Subcutaneous abdominal adipose tissue (tissue), 5 donors: ENCODE data around the gene ACAT2.
"Not testable (repeated sequence)": the region's sequence is repeated elsewhere in the genome, so short reads cannot be mapped to it uniquely, and the experiment has no call there.

Experiments
- H3K27ac ChIP-seq: one replicate; pipeline ENCODE4 v1.7.0; 2013; ENCODE audit warnings: low read depth, mild to moderate bottlenecking, inconsistent platforms, low read length, moderate library complexity
- H3K27me3 ChIP-seq, 5 donors: one replicate each; pipeline ENCODE4 v1.7.0; 2013; ENCODE audit warnings: low read length in 5 of 5, inconsistent platforms in 1 of 5; ENCODE audit not compliant: control insufficient read depth in 5 of 5, insufficient read depth in 4 of 5
- H3K36me3 ChIP-seq, 5 donors: one replicate each; pipeline ENCODE4 v1.7.0; 2013; ENCODE audit warnings: low read length in 5 of 5; ENCODE audit not compliant: control insufficient read depth in 5 of 5, insufficient read depth in 5 of 5
- H3K4me1 ChIP-seq, 5 donors: one replicate each; pipeline ENCODE4 v1.7.0; 2013; ENCODE audit warnings: low read length in 5 of 5, mild to moderate bottlenecking in 3 of 5, moderate library complexity in 1 of 5; ENCODE audit not compliant: control insufficient read depth in 5 of 5, insufficient read depth in 5 of 5
- H3K4me3 ChIP-seq, 5 donors: one replicate each; pipeline ENCODE4 v1.7.0; 2013; ENCODE audit warnings: low read length in 5 of 5, low read depth in 1 of 5
- H3K9ac ChIP-seq, 5 donors: one replicate each; pipeline ENCODE4 v1.7.0; 2013; ENCODE audit warnings: low read length in 5 of 5, mild to moderate bottlenecking in 4 of 5, moderate library complexity in 3 of 5
- H3K9me3 ChIP-seq, 5 donors: one replicate each; pipeline ENCODE4 v1.7.0; 2013; ENCODE audit warnings: low read length in 5 of 5; ENCODE audit not compliant: control insufficient read depth in 5 of 5
- donor health status: healthy.
- donor health status: healthy.
- donor health status: healthy.
- donor health status: healthy.
- donor health status: healthy.

ACAT2 gene

DNA sequence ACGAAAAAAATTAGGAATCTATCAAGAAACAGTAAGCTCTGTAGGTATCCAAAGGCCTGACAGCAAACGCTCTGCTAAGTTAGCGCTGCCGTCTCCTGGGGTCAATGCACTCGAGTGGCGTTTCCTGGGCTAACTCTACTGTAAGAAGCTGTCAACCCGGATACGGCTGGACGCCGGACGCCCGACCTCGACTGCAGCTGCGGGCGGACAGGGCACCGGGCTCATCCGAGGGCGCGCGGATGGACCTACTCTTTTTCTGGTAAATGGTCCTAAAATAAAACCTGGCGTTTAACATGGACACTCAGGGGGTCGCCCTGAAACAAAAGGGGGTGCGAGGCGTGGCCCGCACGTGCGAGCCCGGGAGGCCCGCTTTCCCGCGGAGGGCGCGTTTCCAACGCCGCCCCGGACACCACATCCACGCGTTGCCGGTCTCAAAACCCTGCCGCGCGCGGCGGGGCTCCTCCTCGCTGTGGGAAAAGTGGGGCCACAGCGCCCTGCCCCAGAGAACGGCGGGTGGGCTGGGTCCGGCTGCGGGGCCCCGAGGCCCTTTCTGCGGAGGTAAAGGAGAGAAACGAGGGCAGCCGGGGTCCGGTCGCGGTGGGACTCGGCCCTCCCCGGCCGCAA is 27.0 kb downstream of the ACAT2 start:
- Histone ChIP-seq H3K4me1 (peaks cover 7 to 41% (median 35%) of the 10 kb centered on the region in 5 donors), H3K36me3 (peaks cover 22 to 46% (median 28%) of the 10 kb centered on the region in 5 donors), H3K4me3 (peak overlapping the region; percentile 79 to 97 (median 93)), H3K9ac (peak overlapping the region; percentile 93 to 99 (median 97)), H3K27me3 (no peaks in the 10 kb centered on the region), H3K9me3 (no peaks in the 10 kb centered on the region), H3K27ac (peak overlapping the region; percentile 100)

DNA sequence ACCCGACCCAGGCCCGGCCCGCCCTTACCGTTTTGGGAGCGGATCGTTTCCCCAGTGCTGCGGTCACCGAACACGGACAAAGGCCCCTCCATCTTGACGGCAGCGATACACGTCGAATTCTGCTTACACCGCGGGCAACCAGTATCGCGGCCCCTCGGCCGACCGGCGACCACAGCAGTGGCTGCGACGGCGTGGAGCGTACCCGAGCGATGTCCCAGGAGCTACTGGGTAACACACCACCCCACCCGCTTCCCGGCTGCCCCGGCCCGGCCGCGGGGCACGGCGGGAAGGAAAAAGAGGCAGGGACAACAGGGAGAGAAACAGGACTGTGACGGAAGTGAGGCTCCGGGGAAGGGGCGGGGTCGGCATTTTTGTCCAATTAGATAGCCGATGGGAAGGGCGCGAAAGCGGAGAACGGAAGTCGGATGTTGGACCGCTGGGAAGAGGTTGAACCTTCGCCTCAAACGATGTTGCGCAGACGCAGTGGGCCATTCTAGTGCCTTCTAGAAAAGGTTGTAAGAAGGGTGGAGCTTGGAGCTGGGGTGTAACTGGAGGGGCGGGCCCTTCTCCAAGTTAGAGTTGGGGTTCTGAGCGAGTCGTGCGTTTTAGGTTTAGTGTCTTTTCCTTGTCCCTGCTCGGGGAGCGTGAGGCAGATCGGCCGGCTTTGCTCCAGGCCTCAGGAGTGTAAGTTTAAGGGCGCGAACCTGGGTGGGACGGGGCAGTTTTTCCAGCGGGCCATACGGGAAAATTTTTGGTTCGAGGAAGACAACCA is 27.7 kb downstream of the ACAT2 start, which contains the start of gene TCP1:
Gene TCP1, minus strand, starts transcription at position 226 of the 772 bp plus-strand sequence. Its CDS starts 134 bp downstream, at position 92.
- H3K9ac ChIP-seq: peak within 1 kb of the TSS; percentile 96 to 99 (median 97)
- no peaks in the 10 kb centered on the region for H3K9me3 ChIP-seq
- H3K27me3 ChIP-seq: no peaks in the 10 kb centered on the region
- peaks cover 21 to 44% (median 29%) of the 10 kb centered on the region in 5 donors for H3K36me3 ChIP-seq
- H3K4me1 ChIP-seq: peaks cover 7 to 41% (median 35%) of the 10 kb centered on the region in 5 donors
- H3K4me3 ChIP-seq: peak within 1 kb of the TSS; percentile 86 to 99 (median 94)
- H3K27ac ChIP-seq: peak within 1 kb of the TSS; percentile 100

DNA sequence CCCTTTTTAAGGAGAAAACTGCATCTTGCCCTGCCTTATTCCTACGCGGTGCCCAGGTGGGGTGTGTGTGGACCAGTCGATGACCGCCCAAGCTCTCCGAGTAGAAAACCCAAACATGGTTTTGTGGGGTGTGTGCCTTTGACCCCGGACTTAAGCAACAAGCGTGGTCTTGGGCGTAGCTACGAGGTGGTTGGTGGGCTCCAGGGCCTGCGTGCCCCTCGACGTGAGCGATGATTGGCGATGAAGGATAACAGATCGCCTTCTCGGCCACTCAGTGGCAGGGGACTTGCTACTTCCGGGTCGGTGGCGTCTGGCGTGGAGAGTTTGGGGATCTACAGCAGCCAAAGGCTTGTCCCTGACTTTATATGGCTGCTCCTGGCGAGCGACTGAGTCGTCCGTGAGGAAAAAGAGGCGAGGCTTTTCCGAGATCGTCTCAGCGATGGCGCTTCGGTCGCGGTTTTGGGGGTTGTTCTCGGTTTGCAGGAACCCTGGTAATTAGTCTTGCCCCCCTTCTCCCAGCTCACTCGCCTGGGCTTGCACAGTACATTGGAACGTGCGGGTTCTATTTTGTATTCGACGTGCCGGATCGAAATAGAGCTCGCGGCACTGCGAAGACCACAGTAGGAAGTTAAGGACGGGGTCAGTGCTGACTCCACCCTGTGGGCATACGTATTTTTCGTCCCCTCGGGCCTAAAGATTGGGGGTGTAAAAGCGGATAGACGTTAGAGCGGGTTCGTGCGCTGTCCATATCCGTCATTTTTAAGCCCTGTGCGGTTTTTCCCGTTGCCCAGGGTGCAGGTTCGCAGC is 28.5 kb downstream of the ACAT2 start, which contains the start of gene MRPL18:
Gene MRPL18, plus strand, starts transcription at position 319 of the 807 bp plus-strand sequence. Its CDS starts 121 bp downstream, at position 440.
- Histone ChIP-seq H3K9ac (peak within 1 kb of the TSS; percentile 96 to 99 (median 97)), H3K4me3 (peak within 1 kb of the TSS; percentile 86 to 99 (median 94)), H3K27me3 (no peaks in the 10 kb centered on the region), H3K36me3 (peaks cover 16 to 39% (median 21%) of the 10 kb centered on the region in 5 donors), H3K9me3 (no peaks in the 10 kb centered on the region), H3K4me1 (peaks cover 7 to 41% (median 35%) of the 10 kb centered on the region in 5 donors), H3K27ac (peak within 1 kb of the TSS; percentile 100)

DNA sequence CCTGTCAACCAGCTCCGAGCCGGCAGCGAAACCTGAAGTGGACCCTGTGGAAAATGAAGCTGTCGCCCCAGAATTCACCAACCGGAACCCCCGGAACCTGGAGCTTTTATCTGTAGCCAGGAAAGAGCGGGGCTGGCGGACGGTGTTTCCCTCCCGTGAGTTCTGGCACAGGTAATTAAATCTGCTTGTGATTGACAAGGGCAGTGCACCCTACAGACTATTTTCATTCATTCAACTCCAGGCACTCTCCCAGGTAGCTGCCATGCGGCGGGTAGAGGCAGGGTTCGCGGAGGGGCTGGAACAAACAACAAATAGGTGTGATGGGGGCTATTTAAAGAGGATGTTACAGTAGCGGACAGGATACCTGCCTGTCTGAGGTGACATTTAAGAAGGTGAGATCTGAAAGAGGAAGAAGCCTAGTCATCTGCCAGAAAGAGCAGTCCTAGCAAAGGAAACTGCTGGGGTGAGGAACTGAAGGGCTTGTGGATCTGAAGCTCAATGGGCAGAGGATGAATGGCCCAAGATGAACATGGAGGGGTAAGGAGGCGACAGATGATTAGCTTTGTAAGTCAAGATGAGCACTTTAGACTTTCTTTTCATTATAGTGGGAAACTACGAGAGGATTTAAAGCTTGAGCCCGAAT is 29.2 kb downstream of the ACAT2 start:
- Histone ChIP-seq H3K9ac (peak overlapping the region; percentile 91 to 99 (median 96)), H3K27me3 (no peaks in the 10 kb centered on the region), H3K4me3 (peak overlapping the region; percentile 86 to 99 (median 94)), H3K4me1 (peaks cover 7 to 41% (median 35%) of the 10 kb centered on the region in 5 donors), H3K36me3 (peaks cover 10 to 33% (median 16%) of the 10 kb centered on the region in 5 donors), H3K9me3 (no peaks in the 10 kb centered on the region), H3K27ac (peak overlapping the region; percentile 100)

DNA sequence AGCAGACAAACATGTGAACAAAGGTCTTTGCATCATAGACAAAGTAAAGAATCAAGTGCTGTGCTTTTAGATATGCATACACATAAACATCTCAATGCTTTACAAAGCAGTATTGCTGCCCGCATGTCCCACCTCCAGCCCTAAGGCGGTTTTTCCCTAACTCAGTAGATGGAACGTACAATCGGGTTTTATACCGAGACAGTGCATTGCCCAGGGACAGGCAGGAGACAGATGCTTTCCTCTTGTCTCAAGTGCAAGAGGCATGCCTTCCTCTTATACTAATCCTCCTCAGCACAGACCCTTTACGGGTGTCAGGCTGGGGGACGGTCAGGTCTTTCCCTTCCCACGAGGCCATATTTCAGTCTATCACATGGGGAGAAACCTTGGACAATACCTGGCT is 33.1 kb downstream of the ACAT2 start:
- not testable (repeated sequence) for H3K27me3 ChIP-seq, H3K9me3 ChIP-seq, H3K9ac ChIP-seq, H3K4me3 ChIP-seq, H3K27ac ChIP-seq
- peaks cover 3 to 24% (median 18%) of the 10 kb centered on the region in 5 donors for H3K4me1 ChIP-seq
- H3K36me3 ChIP-seq: peaks cover 21 to 60% (median 33%) of the 10 kb centered on the region in 5 donors

DNA sequence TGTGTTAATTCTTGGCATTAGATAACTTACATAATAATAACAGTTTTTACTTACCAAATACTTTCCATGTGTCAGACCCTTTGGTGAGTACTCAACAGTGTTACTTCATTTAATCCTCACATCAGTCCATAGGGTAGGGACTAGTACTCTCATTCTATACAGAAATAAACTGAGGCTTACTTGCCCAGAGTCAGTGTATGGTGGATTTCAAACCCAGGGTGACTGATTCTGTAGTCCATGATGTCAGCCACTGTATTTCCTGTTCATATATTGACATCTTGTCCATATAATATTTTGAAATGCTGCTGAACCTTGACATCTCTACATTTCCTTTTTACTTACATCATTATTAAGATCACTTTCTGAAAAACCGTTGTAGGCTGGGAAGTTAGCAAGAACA is 35.7 kb downstream of the ACAT2 start:
- H3K4me3 ChIP-seq: no peak overlapping the region
- H3K27ac ChIP-seq: no peak overlapping the region
- H3K27me3 ChIP-seq: no peaks in the 10 kb centered on the region
- no peak overlapping the region for H3K9ac ChIP-seq
- no peaks in the 10 kb centered on the region for H3K9me3 ChIP-seq
- H3K4me1 ChIP-seq: peaks cover 0 to 3% (median 0%) of the 10 kb centered on the region in 5 donors
- peaks cover 21 to 58% (median 35%) of the 10 kb centered on the region in 5 donors for H3K36me3 ChIP-seq

DNA sequence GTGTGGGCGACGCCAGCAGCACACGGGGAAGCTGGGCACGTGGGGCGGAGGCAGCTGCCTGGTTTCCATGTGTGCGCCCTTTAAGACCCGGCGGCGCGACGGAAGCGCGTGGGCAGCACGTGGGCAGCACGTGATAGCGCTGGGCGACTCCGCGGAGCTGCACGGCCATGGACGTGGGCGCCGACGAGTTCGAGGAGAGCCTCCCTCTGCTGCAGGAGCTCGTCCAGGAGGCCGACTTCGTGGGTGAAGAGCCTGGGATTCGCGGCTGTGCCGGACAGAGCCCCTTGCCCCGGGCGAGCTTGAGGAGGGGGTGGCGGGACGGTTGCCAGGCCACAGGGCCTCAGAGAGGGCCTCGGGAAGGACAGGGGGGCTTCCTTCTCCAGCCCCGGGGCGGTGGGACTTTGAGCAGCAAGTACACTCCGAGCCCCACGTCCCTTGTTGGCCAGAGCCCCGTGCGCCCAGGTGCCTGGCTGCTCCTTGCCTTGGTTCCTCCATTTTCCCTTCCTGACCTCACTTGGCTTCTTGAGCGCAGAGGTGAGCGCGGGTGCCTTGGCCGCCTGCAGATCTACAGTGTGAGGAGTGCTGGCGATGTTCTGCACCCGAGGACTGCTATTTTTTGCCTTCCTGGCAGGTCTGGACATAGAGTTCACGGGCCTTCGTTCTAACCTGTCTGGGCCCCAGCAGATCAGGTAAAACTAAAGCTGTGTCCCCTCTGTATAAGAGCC is 38.5 kb downstream of the ACAT2 start, which contains the start of gene PNLDC1:
Gene PNLDC1, plus strand, starts transcription at position 136 of the 725 bp plus-strand sequence. Its CDS starts 32 bp downstream, at position 168.
- Histone ChIP-seq H3K36me3 (peaks cover 18 to 40% (median 30%) of the 10 kb centered on the region in 5 donors), H3K9ac (no peak within 1 kb of the TSS), H3K4me3 (no peak within 1 kb of the TSS), H3K9me3 (no peaks in the 10 kb centered on the region), H3K4me1 (no peaks in the 10 kb centered on the region), H3K27ac (no peak within 1 kb of the TSS), H3K27me3 (no peaks in the 10 kb centered on the region)

DNA sequence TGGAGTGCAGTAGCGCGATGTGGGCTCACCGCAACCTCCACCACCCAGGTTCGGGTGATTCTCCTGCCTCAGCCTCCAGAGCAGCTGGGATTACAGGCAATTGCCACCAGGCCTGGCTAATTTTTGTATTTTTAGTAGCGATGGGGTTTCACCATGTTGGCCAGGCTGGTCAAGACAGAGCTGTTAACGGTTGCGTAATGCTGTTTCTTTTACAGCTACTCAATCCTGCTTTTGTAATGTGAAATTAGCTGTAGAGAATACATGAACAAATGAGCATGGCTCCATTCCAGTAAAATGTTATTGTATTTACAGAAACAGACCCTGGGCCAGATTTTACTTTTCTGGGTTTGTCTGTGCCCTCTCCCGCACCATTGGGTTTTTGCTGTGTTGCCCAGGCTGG is 40.1 kb downstream of the ACAT2 start:
- no peaks in the 10 kb centered on the region for H3K27me3 ChIP-seq
- no peak overlapping the region for H3K27ac ChIP-seq
- H3K9ac ChIP-seq: no peak overlapping the region
- H3K9me3 ChIP-seq: no peaks in the 10 kb centered on the region
- H3K36me3 ChIP-seq: peaks cover 18 to 30% (median 30%) of the 10 kb centered on the region in 5 donors
- no peak overlapping the region for H3K4me3 ChIP-seq
- no peaks in the 10 kb centered on the region for H3K4me1 ChIP-seq

DNA sequence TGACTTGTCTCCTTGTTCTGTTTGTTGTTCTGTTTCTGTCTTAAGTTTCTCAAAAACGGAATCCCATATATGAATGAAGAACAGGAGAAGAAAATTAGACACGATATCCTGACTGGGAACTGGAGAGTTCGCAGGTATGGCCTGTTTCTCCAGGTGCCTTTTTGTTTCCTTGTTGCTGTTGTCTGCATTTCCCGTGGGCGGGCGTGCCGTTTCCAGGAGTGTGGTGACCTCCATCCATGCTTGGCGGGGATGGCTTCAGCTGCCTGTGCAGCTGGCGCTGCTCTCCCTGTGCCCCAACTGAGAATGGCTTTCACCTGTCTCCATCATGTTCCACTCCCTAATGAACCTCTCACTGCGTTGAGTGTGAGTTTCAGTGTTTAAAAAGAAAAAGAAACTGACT is 42.7 kb downstream of the ACAT2 start:
- Histone ChIP-seq H3K27me3 (no peaks in the 10 kb centered on the region), H3K9ac (no peak overlapping the region), H3K9me3 (no peaks in the 10 kb centered on the region), H3K4me3 (no peak overlapping the region), H3K36me3 (peaks cover under 1 to 7% (median 5%) of the 10 kb centered on the region in 5 donors), H3K27ac (no peak overlapping the region), H3K4me1 (no peaks in the 10 kb centered on the region)
